Forelimb muscle (tissue), 1 donor: ENCODE measurements around the gene PDZD7. TPM values are rescaled to one million over a fixed set of nuclear protein-coding genes. Genes with fewer than 3 reads are reported as not detected.

ENCODE experiments used
- DNase-seq: peaks from one replicate; pipeline ENCODE4 v3.0.0-alpha.2; 2013; ENCODE audit warnings: low read depth
- polyA plus RNA-seq: library from polyadenylated mRNA; unstranded; fragments of 120-200 nt; gene quantifications from one replicate; pipeline ENCODE4 v1.2.1, GENCODE V29; 2013; ENCODE audit not compliant: insufficient read length

PDZD7 gene
- polyA plus RNA-seq, 1 donor: 1.6 TPM

DNA sequence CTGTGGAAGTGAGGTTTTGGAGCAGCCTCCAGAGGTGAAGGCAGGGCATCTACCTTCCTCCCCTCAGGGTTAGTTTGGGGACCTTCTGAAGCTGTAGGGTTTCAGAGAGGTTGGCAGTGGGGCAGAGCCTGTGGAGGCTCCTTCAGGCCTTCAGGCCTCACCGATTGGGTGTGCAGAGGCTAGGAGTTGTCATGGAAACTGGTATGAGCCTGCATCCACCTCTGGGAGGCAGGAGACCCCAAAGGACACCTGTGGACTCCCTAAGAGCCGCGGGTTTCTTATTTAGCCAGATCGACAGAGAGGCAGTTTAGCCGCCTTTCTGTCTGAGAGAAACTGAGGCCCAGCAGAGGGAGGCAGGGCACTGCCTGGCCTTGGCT lies 29.3 kb downstream of the PDZD7 start:
- no peak for DNase-seq

DNA sequence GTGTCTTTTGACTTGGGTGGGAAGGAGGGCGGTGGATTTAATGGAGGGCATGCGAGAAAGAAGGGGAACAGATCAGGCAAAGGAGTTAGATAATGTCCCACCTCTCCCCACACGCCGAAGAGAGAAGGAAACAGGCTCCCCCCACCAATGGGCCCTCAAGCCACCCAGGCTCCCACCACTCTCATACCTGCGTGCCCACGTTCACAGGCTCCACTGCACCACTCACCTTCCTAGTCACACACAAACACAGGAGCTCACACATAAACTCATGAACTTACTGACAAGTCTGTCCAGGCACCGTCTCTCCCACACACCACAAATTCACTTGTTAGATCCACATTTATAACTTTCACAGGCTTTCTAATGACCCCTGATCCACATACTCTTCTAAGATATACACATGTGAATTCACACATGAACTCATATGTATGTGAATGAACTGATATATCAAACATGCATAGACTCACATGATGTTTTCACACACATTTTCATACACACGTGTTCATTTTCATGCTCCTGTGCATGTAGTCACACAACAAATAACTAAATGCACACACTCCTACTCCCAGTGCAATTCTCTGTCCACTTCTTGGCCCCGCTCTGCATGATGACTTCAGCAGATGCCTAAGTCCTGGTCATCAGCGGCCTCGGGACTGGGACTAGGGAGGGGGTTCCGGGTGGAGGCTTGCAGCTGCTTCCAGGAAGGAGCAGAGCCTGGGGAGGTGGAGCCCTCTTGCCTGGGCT lies 29.8 kb downstream of the PDZD7 start:
- no peak for DNase-seq

DNA sequence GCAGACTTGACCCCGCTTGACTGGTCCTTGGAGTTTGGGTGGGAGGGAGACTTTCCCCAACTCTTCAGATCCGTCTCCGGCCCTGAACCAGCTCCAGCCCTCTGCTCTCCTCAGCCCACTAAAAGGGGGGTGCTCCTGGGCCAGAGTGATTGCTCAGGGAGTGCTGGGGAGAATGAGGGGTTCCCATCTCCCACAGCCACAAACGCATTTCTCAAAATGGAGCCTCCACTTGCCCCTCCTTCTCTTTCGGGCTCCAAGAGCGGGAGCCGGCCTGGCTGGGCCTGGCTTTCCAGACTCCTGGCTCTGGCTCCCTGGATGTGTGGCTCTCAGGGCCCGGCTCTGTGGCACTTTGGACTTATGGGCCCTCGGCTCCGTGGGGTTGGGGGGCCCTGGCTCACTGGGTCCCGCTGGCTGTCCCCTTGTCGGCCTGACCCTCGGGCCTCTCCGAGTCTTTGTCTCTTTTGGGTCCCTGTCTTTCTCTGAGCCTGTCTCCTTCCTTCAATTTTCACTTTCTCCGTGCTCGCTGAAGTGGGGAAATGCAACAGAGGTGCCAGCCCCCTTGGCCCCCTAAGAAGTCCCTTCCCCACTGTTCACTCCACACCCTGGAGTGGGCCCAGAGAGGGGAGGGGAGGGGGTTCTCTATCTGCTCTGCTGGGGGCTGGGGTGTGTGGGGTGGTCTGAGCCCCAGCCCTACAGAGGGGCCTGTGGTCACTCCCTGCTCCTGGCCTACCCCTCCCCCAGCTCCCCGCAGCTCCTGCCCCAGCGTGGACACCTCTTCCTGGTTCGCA lies 30.6 kb downstream of the PDZD7 start:
- no peak for DNase-seq

DNA sequence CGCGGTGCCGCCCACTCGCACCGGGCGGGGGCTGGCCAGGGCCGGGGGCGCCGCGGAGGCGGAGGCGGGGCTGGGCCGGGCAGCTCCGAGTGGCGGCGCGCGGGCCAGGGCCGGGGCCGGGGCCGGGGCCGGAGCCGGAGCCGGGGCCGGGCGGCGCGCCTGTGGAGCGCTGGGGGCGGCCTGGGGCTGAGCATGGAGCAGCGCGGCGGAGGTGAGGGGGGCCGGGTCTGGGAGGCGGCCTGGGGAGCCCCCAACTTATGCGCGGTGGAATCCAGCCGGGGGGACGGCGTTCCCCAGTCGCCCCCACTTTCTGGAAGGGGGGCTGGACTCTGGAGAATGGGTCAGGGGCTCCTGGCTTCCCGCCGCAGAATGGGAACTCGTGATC lies 31.2 kb downstream of the PDZD7 start, which contains the start of gene LZTS2:
LZTS2 (plus strand) TSS at position 67 of the 385 bp plus-strand sequence. CDS start 2,731 bp downstream, outside the sequence.
- no peak for DNase-seq

DNA sequence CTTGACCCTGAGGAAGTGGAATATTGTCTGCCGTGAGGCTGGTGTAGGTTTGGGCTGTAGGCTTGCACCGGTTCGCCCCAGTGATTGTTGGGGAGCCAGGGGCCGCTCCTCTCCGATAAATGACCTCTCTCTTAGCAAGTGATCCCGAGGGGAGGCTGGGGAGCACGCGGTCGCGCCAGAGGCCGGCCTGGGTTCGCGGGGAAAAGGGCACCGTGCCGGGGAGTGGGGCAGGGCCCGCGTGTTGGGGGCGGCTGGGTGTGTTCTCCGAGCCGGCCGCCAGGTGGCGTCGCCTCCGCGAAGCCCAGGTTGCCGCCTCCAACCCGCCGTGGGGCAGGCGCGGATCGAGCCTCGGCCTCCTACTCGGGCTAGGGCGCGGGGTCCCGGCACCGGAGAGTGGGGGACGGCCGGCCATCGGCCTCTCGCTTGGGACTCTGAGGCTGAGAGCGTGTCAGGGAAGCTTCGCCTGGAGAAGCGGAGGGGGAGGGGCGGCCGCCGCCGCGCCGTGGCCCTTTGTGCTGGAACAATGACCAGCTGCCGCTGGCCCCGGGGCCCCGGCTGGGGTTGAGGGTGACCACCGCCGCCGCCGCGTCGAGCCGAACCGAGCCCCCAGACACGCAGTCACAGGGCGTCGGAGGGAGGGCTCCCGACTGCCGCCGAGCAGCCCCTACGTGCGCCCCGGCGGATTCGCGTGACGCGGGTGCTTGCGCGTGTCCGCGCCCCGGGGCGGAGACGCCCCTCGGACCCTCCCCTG lies 31.8 kb downstream of the PDZD7 start:
- no peak for DNase-seq

DNA sequence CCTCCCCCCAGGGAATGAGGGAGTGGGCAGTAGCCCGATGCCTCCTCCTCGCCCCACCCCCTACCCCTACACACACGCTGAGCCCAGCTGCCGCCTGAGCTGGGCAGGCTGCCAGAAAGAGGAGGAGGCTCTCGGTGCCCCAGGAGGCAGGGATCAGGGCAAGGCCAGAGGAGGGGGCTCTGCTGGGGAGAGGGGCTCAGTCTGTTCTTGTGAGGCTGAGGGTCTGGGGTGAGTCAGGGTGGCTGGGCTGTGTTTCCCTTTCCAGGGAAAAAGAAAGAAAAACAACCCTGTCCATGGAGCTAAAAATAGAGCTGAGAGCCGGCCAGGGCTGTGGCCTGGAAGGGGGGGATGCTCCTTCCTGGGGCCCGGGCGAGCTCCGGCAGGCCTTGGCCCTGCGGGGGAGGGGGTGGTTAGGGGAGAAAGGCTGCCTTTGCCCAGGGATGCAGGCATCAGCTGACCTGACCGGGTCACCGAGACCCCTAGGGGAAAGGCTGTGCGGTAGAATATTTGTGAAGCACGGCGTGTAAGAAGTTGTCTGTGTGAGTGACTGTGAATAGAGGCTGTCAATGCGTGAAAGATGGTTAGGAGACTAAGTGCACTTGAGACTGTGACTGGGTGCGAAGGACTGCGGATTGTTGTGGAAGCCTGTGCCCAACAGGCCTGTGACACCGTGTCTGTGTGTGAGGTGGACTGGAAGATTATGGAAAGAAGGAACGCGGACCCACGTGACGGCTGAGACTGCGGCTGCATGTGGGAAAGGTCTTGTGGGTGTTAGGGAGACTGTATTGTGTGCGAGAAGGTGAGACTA lies 32.5 kb downstream of the PDZD7 start:
- DNase-seq: no peak

DNA sequence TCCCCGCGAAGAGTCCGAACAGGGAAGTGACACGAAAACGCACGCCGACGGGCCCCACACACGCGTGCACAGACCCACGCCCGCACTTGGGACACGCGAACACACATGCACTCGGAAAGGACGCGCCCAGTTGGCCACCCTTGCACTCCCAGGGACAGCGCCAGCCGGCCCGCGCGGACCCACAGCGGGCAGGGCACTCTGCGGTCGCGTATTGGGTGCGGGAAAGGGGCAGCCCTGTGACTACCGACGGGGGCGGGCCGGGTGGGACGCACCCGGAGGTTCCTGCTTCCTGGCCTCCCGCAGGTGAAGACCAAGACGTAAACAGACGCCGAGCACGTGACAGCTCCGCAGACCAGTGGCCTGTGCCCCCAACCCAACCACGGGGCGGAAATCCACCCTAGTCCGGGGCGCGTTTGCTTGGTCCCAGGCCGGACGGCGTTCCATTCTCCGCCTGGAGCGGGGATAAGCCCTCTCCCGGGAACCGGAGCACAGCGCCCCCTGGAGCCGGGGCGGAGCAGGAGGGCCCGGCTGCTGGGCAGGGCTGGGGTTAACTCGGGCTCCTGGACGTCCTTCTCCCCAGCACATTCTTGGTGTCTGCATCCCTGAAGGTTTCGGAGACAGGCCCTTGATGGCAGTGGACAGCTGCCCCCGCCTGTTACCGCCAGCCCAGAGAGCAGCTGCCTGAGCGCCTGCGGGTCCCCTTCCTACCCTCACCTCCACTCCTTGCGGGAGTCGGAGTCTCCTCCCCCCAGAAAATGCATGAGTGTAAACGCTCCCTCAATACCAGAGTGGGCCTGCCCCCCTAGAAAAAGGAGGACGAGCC lies 33.4 kb downstream of the PDZD7 start:
- DNase-seq: no peak

DNA sequence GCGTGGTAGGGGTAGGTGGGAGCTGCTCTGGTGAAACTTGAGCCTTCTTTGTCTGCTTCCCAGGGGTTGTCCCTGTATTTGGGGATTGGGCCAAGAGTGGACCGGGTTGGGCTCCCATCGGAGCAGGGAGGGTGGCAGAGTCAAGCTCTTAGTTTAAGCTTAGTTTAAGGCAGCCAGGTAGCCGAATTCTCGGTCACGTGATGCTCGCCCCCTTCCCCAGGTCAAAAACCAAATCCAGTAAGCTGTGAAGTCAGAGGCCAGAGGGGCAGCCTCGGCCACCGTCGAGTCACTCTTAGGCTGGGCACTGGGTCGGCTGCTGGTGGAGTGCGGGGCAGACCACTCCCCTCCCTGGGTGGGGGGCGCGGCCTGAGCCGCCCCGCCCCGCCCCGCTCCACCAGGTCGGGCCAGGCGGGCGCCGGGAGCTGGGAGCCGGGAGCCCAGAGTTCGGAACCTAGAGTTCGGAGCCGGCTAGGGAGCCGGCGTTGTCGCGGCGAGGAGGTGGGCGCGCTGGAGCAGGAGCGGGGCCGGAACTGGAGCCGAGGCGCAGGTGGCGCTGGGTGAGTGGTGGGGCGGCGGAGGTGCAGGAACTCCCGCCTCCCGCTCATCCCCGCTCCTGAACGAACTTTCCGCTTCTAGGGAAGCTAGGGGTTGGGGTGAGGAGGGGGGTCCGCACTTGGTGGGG lies 34.1 kb downstream of the PDZD7 start:
- no peak for DNase-seq

DNA sequence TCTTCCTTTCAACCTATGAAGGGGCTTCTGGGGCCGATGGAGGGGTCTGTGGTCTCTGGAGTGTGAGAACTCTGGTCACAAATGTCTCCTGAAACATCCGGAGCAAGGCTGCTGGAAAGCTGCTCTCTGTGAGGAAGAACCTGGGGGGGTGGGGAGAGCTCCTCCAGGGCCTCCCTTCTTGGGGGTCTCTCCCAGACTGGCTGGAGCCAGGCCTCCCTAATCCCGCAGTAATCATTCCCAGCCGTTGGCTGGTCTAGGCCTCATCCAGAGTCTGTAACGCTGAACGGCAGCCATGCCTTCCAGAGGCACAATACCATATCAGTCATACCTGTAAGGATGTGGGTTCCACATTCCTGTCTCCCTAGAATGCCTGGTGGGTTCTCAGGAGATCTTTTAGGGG lies 35.7 kb downstream of the PDZD7 start:
- DNase-seq: no peak

DNA sequence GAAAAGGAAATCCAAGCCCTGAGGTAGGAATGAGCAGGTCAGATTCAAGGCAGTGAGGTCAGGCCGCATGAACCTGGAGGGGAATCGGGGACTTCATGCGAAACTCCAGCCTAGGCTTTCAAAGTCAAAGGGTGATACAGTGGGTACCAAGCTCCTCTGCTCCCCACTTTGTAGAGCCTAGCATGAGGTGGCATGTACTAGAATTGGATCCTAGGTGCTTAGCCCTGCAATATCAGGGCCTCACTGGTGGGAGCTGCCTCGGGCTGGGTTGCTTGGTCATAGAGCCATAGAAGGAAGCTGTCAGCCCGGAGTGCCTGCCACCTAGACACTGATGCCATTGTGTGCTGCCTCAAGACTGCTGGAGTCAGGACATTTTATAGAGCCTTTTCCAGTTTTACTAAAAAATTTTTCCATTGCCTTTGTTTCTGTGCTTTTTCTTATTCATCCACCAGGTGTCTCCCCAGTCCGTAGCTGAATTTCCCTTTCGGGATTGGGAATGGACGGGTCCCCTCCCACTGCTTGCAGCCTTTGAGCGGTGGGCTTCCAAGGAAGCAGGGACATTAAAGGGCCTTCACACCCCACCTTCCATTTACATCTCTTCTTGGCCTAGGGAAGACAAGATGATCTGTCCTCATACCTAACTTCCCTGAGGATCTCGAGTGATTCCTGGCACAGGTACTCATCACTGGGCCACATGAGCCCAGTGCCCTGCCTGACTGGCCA lies 36.8 kb downstream of the PDZD7 start:
- DNase-seq: no peak

DNA sequence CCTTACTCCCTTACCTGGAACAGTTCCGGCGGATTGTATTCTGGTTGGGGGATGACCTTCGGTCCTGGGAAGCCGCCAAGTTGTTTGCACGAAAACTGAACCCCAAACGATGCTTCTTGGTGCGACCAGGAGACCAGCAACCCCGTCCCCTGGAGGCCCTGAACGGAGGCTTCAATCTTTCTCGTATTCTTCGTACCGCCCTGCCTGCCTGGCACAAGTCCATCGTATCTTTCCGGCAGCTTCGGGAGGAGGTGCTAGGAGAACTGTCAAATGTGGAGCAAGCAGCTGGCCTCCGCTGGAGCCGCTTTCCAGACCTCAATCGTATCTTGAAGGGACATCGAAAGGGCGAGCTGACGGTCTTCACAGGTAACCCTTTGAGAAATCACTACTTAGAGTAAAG lies 41.8 kb downstream of the PDZD7 start:
- DNase-seq: no peak

DNA sequence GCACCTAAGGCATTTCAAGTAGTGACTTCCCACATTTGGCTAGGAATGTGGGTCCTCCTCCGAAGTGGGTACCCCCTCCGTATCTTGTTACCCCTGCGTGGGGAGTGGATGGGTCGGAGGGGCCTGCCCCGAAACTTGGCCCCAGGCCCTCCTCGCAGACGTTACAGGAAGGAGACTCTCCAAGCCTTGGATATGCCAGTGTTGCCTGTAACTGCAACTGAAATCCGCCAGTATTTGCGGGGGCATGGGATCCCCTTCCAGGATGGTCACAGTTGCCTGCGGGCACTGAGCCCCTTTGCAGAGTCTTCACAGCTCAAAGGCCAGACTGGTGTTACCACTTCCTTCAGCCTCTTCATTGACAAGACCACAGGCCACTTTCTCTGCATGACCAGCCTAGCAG lies 42.8 kb downstream of the PDZD7 start:
- DNase-seq: no peak

DNA sequence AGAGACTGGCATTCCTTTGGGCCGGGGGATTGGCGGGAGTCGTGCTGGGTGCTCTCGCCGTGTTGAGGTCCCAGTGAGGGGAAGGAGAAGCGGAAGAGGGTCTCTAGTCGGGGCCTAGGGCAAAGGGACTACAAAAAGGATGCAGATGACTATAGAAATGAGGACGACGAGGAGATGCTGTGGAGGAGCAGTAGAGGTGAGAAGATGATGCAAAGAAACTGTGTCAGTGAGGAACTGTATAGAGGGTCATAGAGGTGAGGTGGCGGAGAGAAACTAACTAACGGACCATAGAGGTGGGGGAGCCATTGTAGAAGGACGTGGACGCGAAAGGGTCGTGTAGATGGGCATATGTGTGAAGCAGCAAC lies 43.3 kb downstream of the PDZD7 start:
- no peak for DNase-seq

DNA sequence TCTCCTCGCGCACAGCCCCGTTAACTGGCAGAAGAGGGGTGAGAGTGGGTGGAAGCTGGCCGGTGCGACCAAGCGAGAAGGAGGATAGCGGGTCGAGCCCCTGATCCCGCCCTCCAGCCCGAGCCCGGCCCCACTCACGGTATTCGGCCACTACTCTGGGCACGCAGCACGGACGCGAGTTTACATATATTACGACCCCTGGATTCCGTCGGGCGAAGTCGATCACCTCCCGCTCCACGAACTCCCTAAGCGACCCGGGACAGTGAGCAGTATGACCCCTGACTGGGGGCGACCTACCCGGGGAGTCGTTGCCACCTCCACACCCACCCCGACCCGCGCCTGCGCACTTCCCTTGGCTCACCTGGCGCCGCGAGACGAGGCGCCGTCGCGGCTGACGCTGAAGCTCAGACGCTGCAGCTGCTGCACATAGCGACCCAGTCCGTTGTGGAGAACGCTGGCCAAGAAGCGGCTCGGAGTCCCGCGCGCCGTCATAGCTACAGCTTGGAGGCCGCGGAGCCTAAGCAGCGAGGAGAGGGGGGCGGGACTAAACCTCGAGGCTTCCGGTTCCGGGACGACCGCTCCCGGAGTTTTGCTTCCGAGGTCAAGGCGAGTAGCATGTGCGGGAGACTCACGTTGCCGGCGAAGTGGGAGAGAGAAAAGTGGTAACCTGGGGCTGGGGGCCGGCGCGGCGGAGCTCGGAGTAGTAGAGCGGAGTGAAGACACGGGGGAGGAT lies 43.8 kb downstream of the PDZD7 start, which contains the start of the genes MRPL43 and TWNK:
MRPL43 (minus strand) TSS at position 546 of the 733 bp plus-strand sequence; CDS start at position 492, 54 bp downstream.
TWNK (plus strand) TSS at position 592 of the 733 bp plus-strand sequence. CDS start 668 bp downstream, outside the sequence.
- DNase-seq: peak; percentile 44

DNA sequence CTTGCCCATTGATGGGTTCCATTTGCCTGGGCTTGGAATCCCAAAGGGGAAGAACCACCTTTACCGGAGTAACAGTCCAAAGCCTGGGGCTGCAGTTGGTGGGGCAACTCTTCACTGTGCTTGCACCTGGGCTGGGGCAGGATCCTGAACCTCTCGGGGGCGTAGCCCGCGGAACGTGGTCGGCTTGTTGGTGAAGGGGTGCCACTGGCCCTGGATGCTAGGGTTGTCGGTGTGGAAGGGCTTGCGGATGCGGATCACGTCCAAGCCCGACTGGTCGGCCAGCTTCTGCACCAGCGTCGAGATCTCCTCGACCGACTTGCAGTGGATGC lies 44.3 kb downstream of the PDZD7 start:
- no peak for DNase-seq

DNA sequence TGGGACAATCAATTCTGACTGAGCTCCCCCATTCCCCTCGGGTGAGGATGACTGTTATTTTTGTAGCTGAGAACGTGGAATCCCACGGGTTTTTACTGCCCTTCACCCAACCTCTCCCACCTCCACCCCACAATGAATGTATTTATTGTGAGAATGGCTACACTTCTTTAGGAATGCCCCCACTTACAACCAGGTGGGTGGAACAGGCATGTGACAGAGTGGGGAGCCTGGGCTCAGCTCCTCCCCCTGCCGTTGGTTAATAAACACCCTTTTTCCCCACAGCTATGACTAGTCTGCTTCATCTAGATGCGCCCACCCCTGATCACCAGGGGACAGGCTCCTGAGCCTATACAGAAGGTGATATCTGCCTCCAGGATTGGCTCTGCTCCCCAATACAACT lies 45.6 kb downstream of the PDZD7 start:
- no peak for DNase-seq

DNA sequence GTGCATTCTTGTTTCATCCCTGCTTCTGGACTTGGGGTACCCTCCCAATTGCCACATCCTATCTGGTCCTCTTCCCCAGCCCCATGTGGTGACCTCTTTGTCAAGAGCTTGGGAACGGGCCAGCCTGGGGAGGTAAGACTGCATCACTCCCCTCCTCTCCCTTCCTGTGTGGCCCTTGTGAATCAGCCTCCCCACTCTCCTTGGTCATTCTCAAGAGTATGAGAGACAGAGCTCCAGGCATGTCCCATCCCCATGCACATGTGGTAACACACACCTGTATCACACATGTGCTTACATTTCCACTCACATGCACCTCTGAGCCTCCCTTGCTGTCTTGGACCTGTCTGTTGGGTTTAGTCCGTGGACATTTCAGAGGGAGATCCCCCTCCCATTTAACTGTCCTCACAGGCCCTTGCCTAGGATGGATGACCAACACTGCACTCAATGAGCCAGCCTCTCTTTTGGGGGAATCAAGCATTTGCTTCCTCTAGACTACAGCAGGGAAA lies 46.2 kb downstream of the PDZD7 start:
- DNase-seq: no peak

DNA sequence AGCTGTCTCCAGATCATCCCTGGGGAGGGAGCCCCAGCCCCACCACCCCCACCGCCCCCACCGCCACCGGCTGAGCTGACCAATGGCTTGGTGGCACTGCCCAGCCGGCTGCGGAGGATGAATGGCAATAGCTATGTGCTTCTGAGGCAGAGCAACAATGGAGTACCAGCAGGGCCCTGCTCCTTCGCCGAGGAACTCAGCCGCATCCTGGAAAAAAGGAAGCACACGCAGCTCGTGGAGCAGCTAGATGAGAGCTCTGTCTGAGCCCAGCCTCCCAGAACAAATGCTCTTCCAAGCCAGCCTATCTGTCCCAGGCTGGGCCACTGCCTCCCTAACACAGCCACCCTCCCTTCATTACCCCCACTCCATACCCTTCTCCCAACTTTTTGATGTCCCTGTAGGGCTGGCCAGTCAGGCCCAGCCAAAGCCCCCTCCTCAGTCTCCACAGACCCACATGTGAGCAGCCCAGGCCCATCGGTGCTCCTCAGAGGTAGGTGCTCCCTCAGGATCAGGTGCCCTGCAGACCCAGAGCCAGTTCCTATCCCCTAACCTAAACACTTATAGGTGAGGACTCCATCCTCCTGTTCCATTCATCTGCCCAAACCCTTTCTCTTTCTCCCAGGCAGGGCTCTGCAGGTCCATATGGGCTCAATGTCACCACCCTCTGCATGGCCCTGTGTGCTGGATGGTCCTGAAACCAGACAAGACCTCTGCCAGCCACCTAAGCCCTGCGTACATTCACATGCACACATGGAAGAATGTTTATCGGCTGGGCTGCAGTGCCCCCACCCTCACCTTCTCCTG lies 46.9 kb downstream of the PDZD7 start:
- DNase-seq: no peak
